Gastroesophageal sphincter (tissue), 4 donors: ENCODE measurements around the gene STK35. TPM values are rescaled to one million over a fixed set of nuclear protein-coding genes. Genes with fewer than 3 reads are reported as not detected.

ENCODE experiments used
- ATAC-seq: fragments of 150-250 bp; one replicate; pipeline ENCODE4 v1.9.1; 2016; ENCODE audit warnings: mild to moderate bottlenecking, moderate library complexity
- H3K27ac ChIP-seq, 4 donors: fragments of 200-600 bp; sonication (generic) in 3 of 4; 1 replicate in 3 of 4; 2 replicates in 1 of 4; pipeline ENCODE4 v1.5.1; 2016 to 2019
- H3K27me3 ChIP-seq: fragments of 200-600 bp; sonication (generic); one replicate; pipeline ENCODE4 v1.5.1; 2019
- H3K36me3 ChIP-seq, 2 donors: fragments of 200-600 bp; sonication (generic); one replicate each; pipeline ENCODE4 v1.5.1; 2019; ENCODE audit warnings: control low read depth in 1 of 2
- H3K4me1 ChIP-seq, 3 donors: fragments of 200-600 bp; sonication (generic); 1 replicate in 2 of 3; 2 replicates in 1 of 3; pipeline ENCODE4 v1.5.1; 2016 to 2019; ENCODE audit warnings: control low read depth in 2 of 3
- H3K4me3 ChIP-seq, 2 donors: fragments of 200-600 bp; sonication (generic); one replicate each; pipeline ENCODE4 v1.5.1; 2019; ENCODE audit warnings: mild to moderate bottlenecking in 1 of 2, moderate library complexity in 1 of 2
- H3K9me3 ChIP-seq, 3 donors: fragments of 200-600 bp; sonication (generic); one replicate each; pipeline ENCODE4 v1.5.1; 2017 to 2019; ENCODE audit warnings: control low read depth in 2 of 3
- EP300 ChIP-seq: sonication (generic); formaldehyde crosslinking; IDR thresholded peaks from one replicate; pipeline ENCODE4 v1.6.1; 2017; ENCODE audit warnings: antibody characterized with exemption, mild to moderate bottlenecking
- POLR2A ChIP-seq, 2 donors: fragments of 450-650 bp; IDR thresholded peaks; one replicate each; pipeline ENCODE4 v1.6.1; 2017; ENCODE audit warnings: antibody characterized with exemption in 2 of 2, mild to moderate bottlenecking in 2 of 2, moderate library complexity in 1 of 2
- POLR2AphosphoS5 ChIP-seq: sonication (generic); formaldehyde crosslinking; IDR thresholded peaks from one replicate; pipeline ENCODE4 v1.6.1; 2017; ENCODE audit warnings: antibody characterized with exemption
- WGBS, 2 donors: methylation state at CpG; one replicate each; pipeline ENCODE4 v1.1.5; 2018; ENCODE audit warnings: low coverage in 1 of 2; 5-methylcytosine and 5-hydroxymethylcytosine counted together
- total RNA-seq, 4 donors: library from RNA; depleted of rRNA; stranded (reverse); fragments of >200 nt; gene quantifications; one replicate each; pipeline ENCODE4 v1.1.0, GENCODE V29; 2016
- TF ChIP-seq, protein P1 (sequence below), 4 experiments: fragments of 200-600 bp in 2 of 4; fragments of 450-650 bp in 2 of 4; sonication (generic) in 1 of 4; IDR thresholded peaks; one replicate each; pipeline ENCODE4 v1.5.1; 2017 to 2019; ENCODE audit warnings: antibody characterized with exemption in 4 of 4, mild to moderate bottlenecking in 2 of 4, moderate library complexity in 2 of 4

The STK35 gene
- total RNA-seq, 4 donors from 2014 or later = 18.3 to 24.6 (median 20.4) TPM

DNA sequence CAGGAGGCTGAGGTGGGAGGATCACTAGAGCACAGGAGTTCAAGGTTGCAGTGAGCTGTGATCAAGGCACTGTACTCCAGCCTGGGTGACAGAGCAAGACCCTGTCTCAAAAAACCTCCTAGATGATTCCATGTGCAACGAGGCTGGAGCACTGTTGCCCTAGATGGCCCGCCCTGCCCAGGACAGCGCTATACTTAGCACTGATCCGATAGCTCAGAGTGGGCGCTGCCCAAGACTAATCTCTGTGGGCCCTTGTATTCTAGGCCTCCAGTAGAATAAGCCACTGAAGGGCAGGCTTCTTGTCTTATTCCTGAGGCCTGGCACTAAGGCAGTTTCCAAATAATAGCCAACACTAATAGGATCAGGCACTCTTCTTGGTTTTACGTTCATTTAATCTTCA is 41.0 kb downstream of the STK35 start:
- Histone ChIP-seq H3K36me3 (peaks cover 0 to 37% of the 10 kb centered on the region in 2 donors), H3K4me3 (no peak overlapping the region), H3K27me3 (no peaks in the 10 kb centered on the region), H3K9me3 (no peaks in the 10 kb centered on the region), H3K27ac (no peak overlapping the region), H3K4me1 (peaks cover 5 to 56% (median 25%) of the 10 kb centered on the region in 3 donors)
- ATAC-seq = no peak
- WGBS, 2 donors = no CpG with 5 or more reads among the region's 6 CpGs
- TF ChIP-seq POLR2AphosphoS5 = no peak

DNA sequence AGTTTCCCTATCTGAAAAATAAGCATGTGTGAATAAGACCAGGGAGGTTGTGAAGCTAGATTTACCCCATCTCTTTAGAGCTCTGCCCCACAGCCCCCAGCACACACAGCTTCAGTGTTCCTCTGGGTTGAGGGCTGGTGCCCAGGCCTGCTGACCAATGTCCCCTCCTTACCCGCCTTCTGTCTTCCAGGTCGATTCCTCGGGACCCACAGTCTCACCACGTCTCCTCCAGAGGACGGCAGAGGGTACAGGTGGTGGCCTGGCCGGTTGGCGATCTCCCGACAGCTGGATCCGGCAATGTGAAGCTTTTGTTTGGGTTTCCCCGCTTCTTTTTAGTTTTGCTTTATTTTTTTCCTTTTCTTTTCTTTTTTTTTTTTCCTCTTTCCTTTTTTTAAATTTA is 42.0 kb downstream of the STK35 start:
- H3K4me1 ChIP-seq = peaks cover 5 to 51% (median 24%) of the 10 kb centered on the region in 3 donors
- WGBS, 2 donors = 89 to 98% methylated on average over 6 to 8 of the region's 10 CpGs
- ATAC-seq = no peak

DNA sequence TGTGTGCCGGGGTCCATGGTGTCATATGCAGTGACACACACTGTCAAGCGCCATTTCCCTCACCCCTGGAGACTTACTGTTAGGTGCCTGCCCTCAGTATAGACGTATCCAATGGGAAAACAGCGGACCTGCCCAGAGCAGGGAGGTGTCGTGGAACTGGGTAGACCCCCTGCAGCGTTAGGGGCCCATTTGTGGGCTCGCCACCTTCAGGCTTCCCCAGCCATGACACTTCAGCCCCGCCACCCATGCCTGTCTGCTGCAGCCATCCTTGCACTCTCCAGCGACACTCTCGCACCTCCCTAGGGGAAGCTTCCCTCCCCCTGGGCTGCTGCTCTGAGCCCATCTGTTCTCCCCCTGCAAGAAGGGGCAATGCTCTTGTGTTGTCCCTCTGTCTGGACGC is 43.2 kb downstream of the STK35 start:
- WGBS, 2 donors = 93% methylated on average over 3 of the region's 11 CpGs; no CpG with 5 or more reads in 1 of the 2 donors
- Histone ChIP-seq H3K27ac (no peak overlapping the region), H3K36me3 (peaks cover 0 to 57% of the 10 kb centered on the region in 2 donors), H3K9me3 (no peaks in the 10 kb centered on the region), H3K4me1 (peaks cover 2 to 38% (median 13%) of the 10 kb centered on the region in 3 donors), H3K27me3 (no peaks in the 10 kb centered on the region), H3K4me3 (no peak overlapping the region)
- TF ChIP-seq, protein P1, sequence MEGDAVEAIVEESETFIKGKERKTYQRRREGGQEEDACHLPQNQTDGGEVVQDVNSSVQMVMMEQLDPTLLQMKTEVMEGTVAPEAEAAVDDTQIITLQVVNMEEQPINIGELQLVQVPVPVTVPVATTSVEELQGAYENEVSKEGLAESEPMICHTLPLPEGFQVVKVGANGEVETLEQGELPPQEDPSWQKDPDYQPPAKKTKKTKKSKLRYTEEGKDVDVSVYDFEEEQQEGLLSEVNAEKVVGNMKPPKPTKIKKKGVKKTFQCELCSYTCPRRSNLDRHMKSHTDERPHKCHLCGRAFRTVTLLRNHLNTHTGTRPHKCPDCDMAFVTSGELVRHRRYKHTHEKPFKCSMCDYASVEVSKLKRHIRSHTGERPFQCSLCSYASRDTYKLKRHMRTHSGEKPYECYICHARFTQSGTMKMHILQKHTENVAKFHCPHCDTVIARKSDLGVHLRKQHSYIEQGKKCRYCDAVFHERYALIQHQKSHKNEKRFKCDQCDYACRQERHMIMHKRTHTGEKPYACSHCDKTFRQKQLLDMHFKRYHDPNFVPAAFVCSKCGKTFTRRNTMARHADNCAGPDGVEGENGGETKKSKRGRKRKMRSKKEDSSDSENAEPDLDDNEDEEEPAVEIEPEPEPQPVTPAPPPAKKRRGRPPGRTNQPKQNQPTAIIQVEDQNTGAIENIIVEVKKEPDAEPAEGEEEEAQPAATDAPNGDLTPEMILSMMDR (IDR thresholded peaks at IDR 0.05) = no peak
- TF ChIP-seq EP300 = no peak
- no peak for TF ChIP-seq POLR2A (IDR thresholded peaks at IDR 0.05)
- TF ChIP-seq POLR2AphosphoS5 = no peak
- ATAC-seq = no peak

More for the DNA sequence above, 42.0 kb downstream of the STK35 start:
- Histone ChIP-seq H3K9me3 (no peaks in the 10 kb centered on the region), H3K27me3 (no peaks in the 10 kb centered on the region), H3K4me3 (no peak overlapping the region), H3K27ac (no peak overlapping the region), H3K36me3 (peaks cover 0 to 46% of the 10 kb centered on the region in 2 donors)
- TF ChIP-seq POLR2A (IDR thresholded peaks at IDR 0.05) (no peak), EP300 (no peak), POLR2AphosphoS5 (no peak)
- TF ChIP-seq, protein P1 (IDR thresholded peaks at IDR 0.05) = no peak

DNA sequence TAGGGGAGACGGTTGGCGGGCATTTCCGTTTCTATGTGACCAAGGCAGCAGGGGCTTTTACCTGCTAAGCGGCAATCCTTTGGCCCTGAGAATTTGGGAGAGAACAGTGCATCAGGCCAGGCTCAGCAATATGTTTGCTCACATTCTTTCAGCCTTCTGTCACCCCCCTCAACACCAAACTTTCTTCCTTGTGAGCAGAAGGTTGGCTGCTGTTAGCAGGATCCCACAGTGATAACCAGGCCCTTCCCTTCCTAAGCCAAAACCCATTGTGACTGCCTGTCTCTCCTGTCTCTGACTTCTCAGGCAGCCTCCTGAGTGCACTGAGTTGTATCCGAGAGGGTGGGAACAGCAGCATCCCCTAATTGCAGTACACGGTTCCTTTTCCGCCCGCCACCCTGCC is 43.7 kb downstream of the STK35 start:
- H3K27me3 ChIP-seq = no peaks in the 10 kb centered on the region
- 75 to 95% methylated on average over 4 of the region's 8 CpGs for WGBS, 2 donors
- ATAC-seq = no peak
- H3K27ac ChIP-seq = no peak overlapping the region
- peaks cover 0 to 57% of the 10 kb centered on the region in 2 donors for H3K36me3 ChIP-seq
- H3K4me3 ChIP-seq = no peak overlapping the region
- TF ChIP-seq POLR2A (IDR thresholded peaks at IDR 0.05) (no peak), POLR2AphosphoS5 (no peak), EP300 (no peak)
- TF ChIP-seq, protein P1 (IDR thresholded peaks at IDR 0.05) = no peak
- peaks cover 0 to 33% (median 7%) of the 10 kb centered on the region in 3 donors for H3K4me1 ChIP-seq
- H3K9me3 ChIP-seq = no peaks in the 10 kb centered on the region

DNA sequence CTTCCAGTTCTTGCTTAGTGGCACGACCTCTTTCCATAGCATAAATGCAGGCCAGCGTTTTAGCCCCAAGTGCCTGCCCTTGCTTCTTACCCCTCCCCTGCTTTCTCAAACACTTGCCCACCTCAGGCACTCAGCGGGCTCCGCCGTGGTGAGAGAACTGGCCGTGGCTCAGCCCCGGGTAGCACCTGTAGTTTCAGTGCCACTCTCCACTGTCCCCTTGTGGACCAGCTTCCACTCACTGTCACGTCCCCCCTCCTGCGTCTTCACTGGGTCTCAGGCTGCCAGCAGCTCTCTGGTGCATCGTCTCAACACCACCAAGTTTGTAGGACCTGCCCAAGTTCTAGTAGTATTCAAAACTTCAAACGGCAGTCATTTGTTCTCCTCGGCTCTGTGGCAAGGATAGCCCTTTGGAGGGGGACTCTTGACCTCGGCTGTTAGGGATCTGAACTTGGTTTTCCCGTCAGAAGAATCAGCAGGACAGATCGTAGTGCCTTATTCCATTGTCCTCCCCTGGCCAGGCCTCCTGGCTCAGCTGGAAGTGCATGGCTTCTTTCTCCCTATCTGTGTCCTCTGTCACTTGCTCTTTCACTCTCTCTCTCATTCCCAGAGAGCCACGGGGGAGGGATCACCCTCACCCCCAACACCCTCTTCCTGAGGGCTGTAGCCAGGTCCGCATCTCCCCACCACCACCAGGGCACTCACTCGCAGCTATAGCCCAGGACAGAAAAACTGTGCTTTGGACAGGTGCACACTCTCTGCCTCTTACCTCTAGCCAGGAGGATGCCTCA is 44.6 kb downstream of the STK35 start:
- no peaks in the 10 kb centered on the region for H3K9me3 ChIP-seq
- H3K27me3 ChIP-seq = no peaks in the 10 kb centered on the region
- 79 to 89% methylated on average over 9 to 13 of the region's 18 CpGs for WGBS, 2 donors
- H3K36me3 ChIP-seq = peaks cover 0 to 57% of the 10 kb centered on the region in 2 donors
- no peak overlapping the region for H3K27ac ChIP-seq
- no peak for TF ChIP-seq EP300
- TF ChIP-seq, protein P1 (IDR thresholded peaks at IDR 0.05) = no peak
- no peak for TF ChIP-seq POLR2A (IDR thresholded peaks at IDR 0.05)
- no peak for TF ChIP-seq POLR2AphosphoS5
- H3K4me1 ChIP-seq = peaks cover 0 to 27% (median 1%) of the 10 kb centered on the region in 3 donors
- H3K4me3 ChIP-seq = no peak overlapping the region
- ATAC-seq = no peak
